ENCODE measurements around the gene AADACL4. TPM values are rescaled to one million over a fixed set of nuclear protein-coding genes. Genes with fewer than 3 reads are reported as not detected.
A peak's percentile ranks its signal among the peaks of the same experiment; 100 is the strongest.
"Not testable (repeated sequence)": the region's sequence is repeated elsewhere in the genome, so short reads cannot be mapped to it uniquely, and the experiment has no call there.

The AADACL4 gene
- total RNA-seq, 1 donor from 2014 or later: not detected

- DNase-seq (ENCODE audit: low spot score): peak; percentile 69
Measured at GRCh38 chr1:12658531-12659453, 14.9 kb downstream of the AADACL4 start.

- no peak for DNase-seq (ENCODE audit: low spot score)
Measured at GRCh38 chr1:12661606-12662219, 17.8 kb downstream of the AADACL4 start.

- no peak for DNase-seq (ENCODE audit: low spot score)
Measured at GRCh38 chr1:12662556-12662955, 18.7 kb downstream of the AADACL4 start.

GRCh38 chr1:12665511-12665910 is 21.6 kb downstream of the AADACL4 start:
- DNase-seq (ENCODE audit: low spot score): no peak

- DNase-seq (ENCODE audit: low spot score): no peak
Measured at GRCh38 chr1:12666141-12666735, 22.4 kb downstream of the AADACL4 start.

- no peak for DNase-seq (ENCODE audit: low spot score)
Measured at GRCh38 chr1:12669529-12670068, 25.7 kb downstream of the AADACL4 start.

GRCh38 chr1:12674358-12674757 is 30.5 kb downstream of the AADACL4 start:
- no peak for DNase-seq (ENCODE audit: low spot score)

GRCh38 chr1:12676122-12676521 is 32.2 kb downstream of the AADACL4 start:
- DNase-seq (ENCODE audit: low spot score): not testable (repeated sequence)

GRCh38 chr1:12677565-12677964 is 33.7 kb downstream of the AADACL4 start:
- no peak for DNase-seq (ENCODE audit: low spot score)

- no peak for DNase-seq (ENCODE audit: low spot score)
Measured at GRCh38 chr1:12678350-12678749, 34.5 kb downstream of the AADACL4 start.

- DNase-seq (ENCODE audit: low spot score): no peak
Measured at GRCh38 chr1:12678820-12679219, 34.9 kb downstream of the AADACL4 start.

- no peak for DNase-seq (ENCODE audit: low spot score)
Measured at GRCh38 chr1:12690156-12690555, 46.3 kb downstream of the AADACL4 start.

GRCh38 chr1:12692967-12693782 is 49.3 kb downstream of the AADACL4 start:
- no peak for DNase-seq (ENCODE audit: low spot score)

GRCh38 chr1:12696658-12697057 is 52.8 kb downstream of the AADACL4 start:
- DNase-seq (ENCODE audit: low spot score): no peak

GRCh38 chr1:12697397-12697796 is 53.5 kb downstream of the AADACL4 start:
- DNase-seq (ENCODE audit: low spot score): no peak

- no peak for DNase-seq (ENCODE audit: low spot score)
Measured at GRCh38 chr1:12703821-12704451, 60.1 kb downstream of the AADACL4 start.

GRCh38 chr1:12706061-12706460 is 62.2 kb downstream of the AADACL4 start:
- DNase-seq (ENCODE audit: low spot score): no peak

GRCh38 chr1:12708396-12709090 is 64.7 kb downstream of the AADACL4 start:
- DNase-seq (ENCODE audit: low spot score): no peak

GRCh38 chr1:12709091-12709491 is 65.2 kb downstream of the AADACL4 start:
- DNase-seq (ENCODE audit: low spot score): no peak

- no peak for DNase-seq (ENCODE audit: low spot score)
Measured at GRCh38 chr1:12709696-12710095, 65.8 kb downstream of the AADACL4 start.
